Lung (tissue), 12 donors: ENCODE results near the gene ARHGEF17. TPM values are rescaled to one million over a fixed set of nuclear protein-coding genes. Genes with fewer than 3 reads are reported as not detected.
A peak's percentile ranks its signal among the peaks of the same experiment; 100 is the strongest.

Experiments
- ATAC-seq: fragments of 200-7000 bp; cut with Tn5 transposase; one replicate; pipeline ENCODE4 v1.9.1; 2020; ENCODE audit warnings: moderate number of reproducible peaks; ENCODE audit not compliant: insufficient read depth, low FRiP score
- DNase-seq, 3 donors: peaks; one replicate each; pipeline ENCODE4 v3.0.0-alpha.2; 2013 to 2017
- H3K27ac ChIP-seq, 2 donors: one replicate each; pipeline ENCODE4 v1.5.1; 2013; ENCODE audit warnings: mild to moderate bottlenecking in 2 of 2, moderate library complexity in 2 of 2, control low read depth in 1 of 2, inconsistent platforms in 1 of 2, low read depth in 1 of 2, low read length in 1 of 2
- H3K27me3 ChIP-seq, 3 donors: one replicate each; pipeline ENCODE4 v1.5.1; 2013; ENCODE audit warnings: low read length in 2 of 3; ENCODE audit not compliant: control insufficient read depth in 3 of 3, insufficient read depth in 3 of 3
- H3K36me3 ChIP-seq, 4 donors: one replicate each; pipeline ENCODE4 v1.5.1; 2013; ENCODE audit warnings: low read length in 4 of 4, mild to moderate bottlenecking in 1 of 4, moderate library complexity in 1 of 4; ENCODE audit not compliant: control insufficient read depth in 4 of 4, insufficient read depth in 4 of 4
- H3K4me1 ChIP-seq, 5 donors: one replicate each; pipeline ENCODE4 v1.5.1; 2013; ENCODE audit warnings: low read length in 5 of 5, mild to moderate bottlenecking in 2 of 5, moderate library complexity in 1 of 5; ENCODE audit not compliant: control insufficient read depth in 5 of 5, insufficient read depth in 5 of 5
- H3K4me3 ChIP-seq: one replicate; pipeline ENCODE4 v1.5.1; 2013; ENCODE audit warnings: mild to moderate bottlenecking, control low read depth, moderate library complexity
- H3K9ac ChIP-seq, 2 donors: one replicate each; pipeline ENCODE4 v1.5.1; 2013; ENCODE audit warnings: low read length in 2 of 2, control low read depth in 1 of 2; ENCODE audit not compliant: insufficient read depth in 1 of 2
- H3K9me3 ChIP-seq, 4 donors: one replicate each; pipeline ENCODE4 v1.5.1; 2013; ENCODE audit warnings: low read length in 3 of 4, mild to moderate bottlenecking in 1 of 4, moderate library complexity in 1 of 4; ENCODE audit not compliant: control insufficient read depth in 4 of 4, insufficient read depth in 3 of 4
- CTCF ChIP-seq: IDR thresholded peaks from 2 replicates; pipeline ENCODE4 v1.5.1; 2012; ENCODE audit warnings: mild to moderate bottlenecking; ENCODE audit errors: control extremely low read depth, extremely low read depth
- WGBS, 2 donors: extraction: QIAGEN DNeasy Blood & Tissue Kit; methylation state at CpG; one replicate each; pipeline ENCODE4 v1.1.7; 2013; 5-methylcytosine and 5-hydroxymethylcytosine counted together
- polyA plus RNA-seq, 2 donors: library from polyadenylated mRNA; stranded (reverse); fragments of 200-250 nt; gene quantifications; one replicate each; pipeline ENCODE4 v1.2.1, GENCODE V29; 2013
- total RNA-seq, 2 donors: library from RNA; depleted of rRNA in 1 of 2; stranded (reverse); fragments of >200 nt in 1 of 2; gene quantifications; one replicate each; pipeline ENCODE4 v1.2.1, GENCODE V29; 2014 to 2021
- donor health status: control.
- donor health status: control.
- donor health status: Bipolar disorder and iron deficiency.
- donor health status: healthy.
- donor health status: DM: yes; HTN: yes; CAD: no.

ARHGEF17 gene
- total and polyA plus RNA-seq, 4 donors = 27.9 to 74.6 (median 53.5) TPM

- H3K9me3 ChIP-seq = no peaks in the 10 kb centered on the region
- peaks cover 0 to 8% (median 0%) of the 10 kb centered on the region in 4 donors for H3K36me3 ChIP-seq
- no peak for DNase-seq
- no peak overlapping the region for H3K27ac ChIP-seq
- H3K4me1 ChIP-seq = peaks cover 0 to 12% (median 10%) of the 10 kb centered on the region in 5 donors
- H3K27me3 ChIP-seq = no peaks in the 10 kb centered on the region
- no peak for ATAC-seq
- H3K9ac ChIP-seq = no peak overlapping the region
- no peak for TF ChIP-seq CTCF
- no peak overlapping the region for H3K4me3 ChIP-seq
- 93% methylated on average over 29 to 31 of the region's 31 CpGs for WGBS, 2 donors
Measured at GRCh38 chr11:73392108-73393010, 84.3 kb downstream of the ARHGEF17 start.

- no peak for ATAC-seq
- WGBS, 2 donors = 69 to 80% methylated on average over 7 of the region's 7 CpGs
- Histone ChIP-seq H3K4me3 (no peak overlapping the region), H3K27ac (no peak overlapping the region), H3K9me3 (no peaks in the 10 kb centered on the region), H3K27me3 (no peaks in the 10 kb centered on the region), H3K4me1 (peaks cover 0 to 7% (median 3%) of the 10 kb centered on the region in 5 donors), H3K36me3 (peaks cover 0 to 8% (median 0%) of the 10 kb centered on the region in 4 donors), H3K9ac (no peak overlapping the region)
- TF ChIP-seq CTCF = no peak
- DNase-seq = no peak
Measured at GRCh38 chr11:73393011-73393380, 84.9 kb downstream of the ARHGEF17 start.

DNA sequence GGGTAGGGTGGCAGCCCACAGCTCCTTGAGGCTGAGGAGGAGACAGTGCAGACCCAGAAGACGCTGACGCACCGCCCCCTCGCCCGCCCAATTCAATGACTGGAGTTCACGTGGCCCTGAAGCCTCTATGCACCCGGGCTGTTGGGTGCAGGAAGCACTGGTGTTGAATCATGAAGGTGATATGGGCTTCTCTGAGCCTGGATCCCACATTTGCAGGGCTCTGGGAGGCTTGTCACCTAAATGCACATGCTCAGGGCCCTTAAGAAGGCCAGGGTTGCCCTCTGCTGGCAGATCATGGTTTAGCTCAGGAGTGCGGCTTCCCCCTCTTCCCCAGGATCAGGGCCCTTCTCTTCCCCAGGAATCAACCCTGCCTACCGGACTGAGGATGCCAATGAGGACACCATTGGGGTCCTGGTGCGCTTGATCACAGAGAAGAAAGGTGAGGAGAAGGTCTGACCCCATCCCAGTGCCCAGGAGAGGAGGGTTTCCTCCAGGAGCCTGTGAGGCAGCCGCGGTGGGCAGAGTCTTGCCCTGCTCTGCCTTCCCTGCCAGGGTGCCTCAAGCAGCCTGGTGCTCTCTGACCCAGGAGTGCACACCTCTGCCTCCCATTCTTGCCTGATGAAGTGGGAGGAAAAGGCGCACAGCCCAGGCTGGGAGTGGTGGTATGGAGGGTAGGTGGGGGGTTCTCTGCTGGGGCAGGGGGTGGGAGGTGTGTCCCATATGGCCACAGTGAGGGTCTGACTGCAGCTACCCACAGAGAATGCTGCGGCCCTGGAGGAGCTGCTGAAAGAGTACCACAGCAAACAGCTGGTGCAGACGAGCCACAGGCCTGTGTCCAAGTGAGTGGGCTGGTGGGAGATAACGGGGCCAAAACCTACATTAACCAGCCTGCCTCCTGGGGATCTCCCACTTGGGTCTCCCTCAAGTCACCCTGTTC is 85.7 kb downstream of the ARHGEF17 start:
- H3K36me3 ChIP-seq = peaks cover 0 to 8% (median 0%) of the 10 kb centered on the region in 4 donors
- H3K27ac ChIP-seq = no peak overlapping the region
- no peak overlapping the region for H3K9ac ChIP-seq
- no peaks in the 10 kb centered on the region for H3K9me3 ChIP-seq
- 81 to 82% methylated on average over 16 of the region's 16 CpGs for WGBS, 2 donors
- ATAC-seq (peak; percentile 79), DNase-seq (peak; percentile 72 to 78 (median 75))
- TF ChIP-seq CTCF = peak; percentile 77
- no peak overlapping the region for H3K4me3 ChIP-seq
- peaks cover 0 to 4% (median 0%) of the 10 kb centered on the region in 5 donors for H3K4me1 ChIP-seq
- no peaks in the 10 kb centered on the region for H3K27me3 ChIP-seq
